LNCaP clone FGC (cell line): ENCODE measurements around the gene RNF208.

Experiments used
- DNase-seq: peaks from one replicate; pipeline ENCODE4 v3.0.0-alpha.2; 2011; ENCODE audit warnings: low read depth
- H3K4me3 ChIP-seq: 2 replicates; pipeline ENCODE4 v1.5.1; 2011; ENCODE audit warnings: mild to moderate bottlenecking, low read depth, low read length, control low read depth
- CTCF ChIP-seq: IDR thresholded peaks from 2 replicates; pipeline ENCODE4 v1.5.1; 2012; ENCODE audit warnings: mild to moderate bottlenecking; ENCODE audit not compliant: control insufficient read depth, insufficient read depth; ENCODE audit errors: extremely low read depth

The RNF208 gene

GRCh38 chr9:137231372-137232039, 9.5 kb upstream of the RNF208 start:
- peak overlapping the region; percentile 50 for H3K4me3 ChIP-seq
- no peak for TF ChIP-seq CTCF
- no peak for DNase-seq

DNA sequence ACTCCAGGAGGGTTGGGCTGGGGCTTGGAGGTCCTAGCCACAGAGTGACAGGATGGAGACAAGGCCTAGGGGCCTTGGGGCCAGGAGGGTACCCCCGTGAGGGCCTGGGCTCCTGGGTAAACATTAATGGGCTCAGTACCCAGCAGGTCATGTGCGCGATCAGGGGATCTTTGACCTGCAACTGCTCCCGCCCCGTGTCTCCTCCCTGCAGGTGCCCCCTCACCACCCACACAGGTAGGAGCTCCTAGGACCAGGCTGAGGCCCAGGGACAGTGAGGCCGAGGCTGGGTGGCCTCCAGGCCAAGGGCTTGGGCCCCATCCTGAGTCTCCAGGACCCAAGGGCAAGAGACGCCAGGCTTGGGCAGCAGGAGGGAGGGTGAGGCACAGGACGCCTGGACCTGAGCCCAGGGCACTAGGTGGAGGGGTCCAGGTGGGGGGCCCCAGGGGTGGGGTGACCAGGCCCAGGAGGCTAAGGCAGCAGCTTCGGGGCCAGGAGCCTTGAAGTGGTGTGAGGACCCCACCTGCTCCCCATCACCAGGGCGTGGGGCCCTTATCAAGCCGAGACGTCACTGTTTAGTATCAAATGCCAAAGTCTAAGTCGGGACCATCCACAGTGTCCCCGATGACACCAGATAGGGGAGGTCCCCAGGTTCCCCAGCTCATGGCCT, 8.8 kb upstream of the RNF208 start, which contains the start of gene SLC34A3:
TSS of gene SLC34A3 (plus strand) at position 197 of the 667 bp plus-strand sequence. CDS start 802 bp downstream, outside the sequence.
- peak within 1 kb of the TSS; percentile 50 for H3K4me3 ChIP-seq
- no peak for DNase-seq
- no peak for TF ChIP-seq CTCF

DNA sequence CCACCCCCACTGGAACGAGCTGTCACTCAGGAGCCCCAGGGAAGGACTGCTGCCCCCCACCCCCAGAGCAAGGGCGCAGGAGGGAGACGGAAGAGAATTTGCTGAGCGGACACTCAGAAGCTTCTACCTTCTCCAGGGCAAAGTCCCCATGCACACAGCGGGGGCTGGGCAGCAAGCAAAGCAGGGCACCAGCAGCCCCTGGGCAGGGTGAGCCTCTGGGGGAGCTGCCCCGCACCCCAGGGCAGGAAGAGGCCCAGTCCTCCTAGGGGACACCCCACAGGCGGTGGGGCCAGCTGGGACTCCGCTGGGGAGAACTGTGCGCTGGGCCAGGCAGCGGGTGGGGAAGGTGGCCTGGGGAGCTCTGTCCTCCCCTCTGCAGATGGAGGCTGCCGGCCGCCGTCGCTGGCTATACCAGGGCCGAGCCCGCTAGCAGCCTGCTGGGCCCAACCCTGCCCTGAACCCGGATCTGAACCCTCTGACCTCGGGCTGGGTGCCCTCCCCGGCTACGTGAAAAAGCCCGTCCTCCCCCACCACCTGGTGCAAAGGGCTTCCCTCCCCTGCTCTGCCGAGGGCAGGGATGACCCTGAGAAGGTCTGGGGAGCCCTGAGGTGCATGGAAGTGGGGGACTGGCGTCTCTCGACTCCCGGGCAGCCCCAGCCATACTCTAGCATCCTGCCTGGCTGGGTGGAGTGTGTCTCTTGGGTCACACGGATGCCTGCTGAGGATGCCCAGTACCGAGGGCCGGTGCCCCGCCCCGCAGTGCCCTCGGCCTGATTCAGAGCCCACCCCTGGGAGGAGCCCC, 8.1 kb upstream of the RNF208 start:
- no peak overlapping the region for H3K4me3 ChIP-seq
- DNase-seq, result no peak
- no peak for TF ChIP-seq CTCF

DNA sequence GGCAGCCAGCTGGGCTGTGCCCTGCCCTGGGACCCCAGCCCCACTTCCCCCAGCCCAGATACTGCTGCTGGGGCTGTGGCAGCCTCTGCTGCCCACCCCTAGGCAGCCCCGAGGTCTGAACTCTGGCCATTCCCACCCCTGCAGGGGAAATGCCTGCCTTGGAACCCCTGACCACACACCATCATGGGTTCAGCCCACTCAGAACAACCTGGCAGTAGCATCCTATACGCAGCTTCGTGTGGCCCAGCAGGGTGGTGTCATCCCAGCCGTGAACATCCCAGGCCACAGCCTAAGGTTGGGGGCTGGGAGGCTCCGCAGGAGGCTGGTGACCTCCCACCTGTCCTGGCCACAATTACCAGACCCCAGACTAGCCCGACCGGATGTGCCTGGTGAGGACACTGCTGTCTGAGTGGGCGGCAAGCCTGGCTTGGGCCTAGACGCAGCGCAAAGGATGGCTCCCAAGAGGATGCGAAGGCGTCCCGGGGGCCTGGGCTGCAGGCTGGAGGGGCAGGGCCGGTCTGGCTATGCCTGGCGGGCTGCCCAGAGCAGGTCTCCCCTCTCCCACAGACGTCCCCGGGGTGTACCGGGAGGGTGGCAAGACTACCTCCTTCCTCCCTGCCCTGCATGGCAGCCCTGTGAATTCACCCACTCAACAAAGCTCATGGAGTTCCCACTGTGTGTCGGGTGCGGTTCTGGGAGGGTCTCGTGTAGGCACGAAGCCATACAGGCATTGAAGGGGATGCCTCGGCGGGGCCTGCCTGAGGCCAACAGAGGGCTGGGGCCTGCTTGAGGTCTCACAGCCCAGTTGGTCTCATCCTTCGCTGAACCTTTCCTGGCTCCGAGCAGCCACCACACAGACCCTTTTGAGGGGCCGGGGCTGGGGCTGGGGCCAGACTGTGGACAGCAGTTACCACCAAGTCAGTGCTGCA, 7.2 kb upstream of the RNF208 start:
- TF ChIP-seq CTCF, result no peak
- DNase-seq, result no peak
- no peak overlapping the region for H3K4me3 ChIP-seq

GRCh38 chr9:137228506-137228967, 6.5 kb upstream of the RNF208 start:
- H3K4me3 ChIP-seq, result no peak overlapping the region
- DNase-seq, result no peak
- TF ChIP-seq CTCF, result no peak
